ENCODE data around the gene C8A.
A peak's percentile ranks its signal among the peaks of the same experiment; 100 is the strongest.

The C8A gene

GRCh38 chr1:56897150-56898004, 42.8 kb downstream of the C8A start:
- no peak for DNase-seq

- no peak for DNase-seq
These were observed 43.4 kb downstream of the C8A start for GRCh38 chr1:56898005-56898373.

GRCh38 chr1:56898879-56899278, 44.3 kb downstream of the C8A start:
- DNase-seq = no peak

- DNase-seq = no peak
These were observed 47.1 kb downstream of the C8A start for GRCh38 chr1:56901716-56902115.

GRCh38 chr1:56903778-56904177, 49.2 kb downstream of the C8A start:
- DNase-seq = no peak

GRCh38 chr1:56904663-56905397, 50.2 kb downstream of the C8A start:
- no peak for DNase-seq

- DNase-seq = no peak
These were observed 51.1 kb downstream of the C8A start for GRCh38 chr1:56905667-56906066.

GRCh38 chr1:56908619-56909221, 54.1 kb downstream of the C8A start:
- no peak for DNase-seq

GRCh38 chr1:56910441-56910985, 55.9 kb downstream of the C8A start:
- no peak for DNase-seq

- no peak for DNase-seq
These were observed 56.7 kb downstream of the C8A start for GRCh38 chr1:56911098-56911938.

GRCh38 chr1:56912325-56912724, 57.7 kb downstream of the C8A start:
- no peak for DNase-seq

GRCh38 chr1:56915960-56916359, 61.4 kb downstream of the C8A start:
- DNase-seq = no peak

- no peak for DNase-seq
These were observed 62.0 kb downstream of the C8A start for GRCh38 chr1:56916630-56917029.

- peak; percentile 39 for DNase-seq
These were observed 62.8 kb downstream of the C8A start for GRCh38 chr1:56917356-56917755.

- no peak for DNase-seq
These were observed 66.0 kb downstream of the C8A start for GRCh38 chr1:56920591-56921001.

GRCh38 chr1:56921479-56921878, 66.9 kb downstream of the C8A start:
- DNase-seq = no peak

- DNase-seq = no peak
These were observed 67.5 kb downstream of the C8A start for GRCh38 chr1:56922070-56922469.

- no peak for DNase-seq
These were observed 67.9 kb downstream of the C8A start for GRCh38 chr1:56922507-56922906.

- no peak for DNase-seq
These were observed 68.6 kb downstream of the C8A start for GRCh38 chr1:56923201-56923600.

- no peak for DNase-seq
These were observed 69.5 kb downstream of the C8A start for GRCh38 chr1:56924116-56924515.

- no peak for DNase-seq
These were observed 70.6 kb downstream of the C8A start for GRCh38 chr1:56925193-56925592.

GRCh38 chr1:56927171-56927570, 72.6 kb downstream of the C8A start:
- DNase-seq = no peak

GRCh38 chr1:56927986-56928385, 73.4 kb downstream of the C8A start:
- DNase-seq = no peak
